GM12875 (cell line): ENCODE results near the gene FAM89A.

Experiments
- H3K4me3 ChIP-seq: one replicate; pipeline ENCODE4 v1.5.1; 2011; ENCODE audit warnings: low read depth, low read length, control low read depth
- TF ChIP-seq, protein P1 (sequence below): IDR thresholded peaks from 2 replicates; pipeline ENCODE4 v1.5.1; 2011; ENCODE audit warnings: low read depth, mild to moderate bottlenecking, control low read depth, inconsistent platforms, low read length, moderate library complexity, borderline replicate concordance; ENCODE audit not compliant: insufficient read depth

Gene FAM89A

DNA sequence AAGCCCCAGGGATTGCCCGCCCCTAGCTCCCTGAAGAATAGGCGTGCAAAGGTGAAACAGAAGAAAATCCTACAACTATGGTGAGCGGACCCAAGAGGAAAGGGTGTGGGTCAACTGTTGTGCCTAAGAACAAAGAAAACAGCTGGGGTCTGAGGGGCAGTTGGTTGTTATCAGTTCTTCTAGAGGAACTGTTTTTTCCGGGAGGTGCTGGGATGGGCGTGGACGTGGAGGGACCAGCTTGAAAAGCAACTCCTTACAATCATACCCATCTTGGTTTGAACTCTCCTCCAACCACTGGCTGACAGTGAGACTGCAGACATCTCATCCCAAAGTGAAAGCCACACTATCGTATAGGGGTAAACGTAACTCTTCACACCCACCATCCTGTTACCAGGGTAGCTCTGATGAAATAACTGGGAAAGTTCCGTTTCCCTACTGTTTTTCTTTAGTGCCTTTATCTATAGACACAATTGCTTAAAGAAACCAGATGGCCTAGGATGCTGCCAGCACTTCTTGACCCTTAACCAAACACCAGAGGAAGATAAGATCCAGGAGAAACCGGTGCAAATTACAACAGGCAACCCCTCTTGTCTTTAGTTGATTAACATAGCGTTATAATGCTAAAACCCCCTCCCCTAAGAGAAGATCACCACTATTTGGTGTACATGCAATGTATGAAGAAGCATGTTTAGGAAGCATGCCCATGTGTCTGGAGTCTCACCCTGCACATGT is 25.6 kb upstream of the FAM89A start:
- no peak overlapping the region for H3K4me3 ChIP-seq
- TF ChIP-seq, protein P1, sequence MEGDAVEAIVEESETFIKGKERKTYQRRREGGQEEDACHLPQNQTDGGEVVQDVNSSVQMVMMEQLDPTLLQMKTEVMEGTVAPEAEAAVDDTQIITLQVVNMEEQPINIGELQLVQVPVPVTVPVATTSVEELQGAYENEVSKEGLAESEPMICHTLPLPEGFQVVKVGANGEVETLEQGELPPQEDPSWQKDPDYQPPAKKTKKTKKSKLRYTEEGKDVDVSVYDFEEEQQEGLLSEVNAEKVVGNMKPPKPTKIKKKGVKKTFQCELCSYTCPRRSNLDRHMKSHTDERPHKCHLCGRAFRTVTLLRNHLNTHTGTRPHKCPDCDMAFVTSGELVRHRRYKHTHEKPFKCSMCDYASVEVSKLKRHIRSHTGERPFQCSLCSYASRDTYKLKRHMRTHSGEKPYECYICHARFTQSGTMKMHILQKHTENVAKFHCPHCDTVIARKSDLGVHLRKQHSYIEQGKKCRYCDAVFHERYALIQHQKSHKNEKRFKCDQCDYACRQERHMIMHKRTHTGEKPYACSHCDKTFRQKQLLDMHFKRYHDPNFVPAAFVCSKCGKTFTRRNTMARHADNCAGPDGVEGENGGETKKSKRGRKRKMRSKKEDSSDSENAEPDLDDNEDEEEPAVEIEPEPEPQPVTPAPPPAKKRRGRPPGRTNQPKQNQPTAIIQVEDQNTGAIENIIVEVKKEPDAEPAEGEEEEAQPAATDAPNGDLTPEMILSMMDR: no peak

DNA sequence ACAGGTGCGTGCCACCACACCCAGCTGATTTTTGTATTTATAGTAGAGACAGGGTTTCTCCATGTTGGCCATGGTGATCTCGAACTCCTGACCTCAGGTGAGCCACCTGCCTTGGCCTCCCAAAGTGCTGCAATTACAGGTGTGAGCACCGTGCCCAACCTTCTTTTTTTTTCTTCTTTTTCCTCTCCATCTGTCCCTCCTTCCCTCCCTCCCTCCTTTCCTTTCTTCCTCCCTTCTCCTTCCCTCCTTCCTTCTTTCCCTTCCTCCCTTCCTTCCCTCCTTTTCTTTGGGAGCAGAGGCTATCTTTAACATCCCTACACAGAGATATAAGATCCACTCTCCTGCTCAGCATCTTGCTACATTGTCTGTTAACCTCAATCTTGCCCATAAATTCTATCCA is 24.4 kb upstream of the FAM89A start:
- TF ChIP-seq, protein P1: no peak
- no peak overlapping the region for H3K4me3 ChIP-seq

DNA sequence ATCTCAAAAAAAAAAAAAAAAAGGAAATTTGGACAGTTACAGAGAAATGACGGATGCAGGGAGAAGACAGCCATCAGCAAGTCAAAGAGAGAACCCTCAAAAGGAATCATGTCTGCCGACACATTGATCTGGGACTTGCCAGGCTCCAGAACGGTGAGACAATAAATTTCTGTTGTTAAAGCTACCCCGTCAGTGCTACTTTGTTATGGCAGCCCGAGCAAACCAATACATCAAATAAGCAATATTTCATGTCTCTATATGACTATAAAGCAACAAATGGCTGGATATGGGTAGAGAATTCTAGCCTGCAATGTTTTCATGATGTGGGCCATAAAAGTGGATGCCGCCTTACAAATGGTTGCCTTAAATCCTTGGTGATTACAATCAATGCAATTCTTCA is 23.3 kb upstream of the FAM89A start:
- TF ChIP-seq, protein P1: no peak
- no peak overlapping the region for H3K4me3 ChIP-seq

DNA sequence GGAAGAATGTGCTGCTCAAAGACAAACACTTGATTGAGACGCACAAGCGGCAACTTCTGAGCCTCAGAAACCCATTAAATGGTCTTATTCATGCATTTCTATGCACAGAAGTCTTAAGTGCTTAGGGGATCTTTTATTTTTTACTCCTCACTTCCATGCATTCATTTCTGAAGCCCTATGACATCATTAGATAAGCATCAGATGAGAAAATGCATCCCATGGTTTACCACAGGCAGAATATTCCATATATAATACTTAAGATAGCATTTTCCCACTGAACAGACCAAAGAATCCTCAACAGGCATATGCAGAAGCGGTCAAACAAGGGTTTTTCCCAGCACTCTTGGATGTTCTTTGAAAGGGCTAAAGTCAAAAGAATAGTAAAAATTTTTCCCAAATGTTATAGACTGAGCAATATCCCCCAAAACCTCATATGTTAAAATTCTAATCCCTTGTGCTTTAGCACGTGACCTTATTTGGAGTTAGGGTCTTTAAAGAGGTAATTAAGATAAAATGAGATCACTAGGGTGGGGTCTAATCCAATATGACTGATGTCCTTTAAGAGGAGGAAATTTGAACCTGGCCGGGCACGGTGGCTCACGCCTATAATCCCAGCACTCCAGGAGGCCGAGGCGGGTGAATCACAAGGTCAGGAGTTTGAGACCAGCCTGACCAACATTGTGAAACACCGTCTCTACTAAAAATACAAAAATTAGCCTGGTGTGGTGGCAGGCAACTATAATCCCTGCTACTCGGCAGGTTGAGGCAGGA is 22.6 kb upstream of the FAM89A start:
- no peak overlapping the region for H3K4me3 ChIP-seq
- TF ChIP-seq, protein P1: no peak

DNA sequence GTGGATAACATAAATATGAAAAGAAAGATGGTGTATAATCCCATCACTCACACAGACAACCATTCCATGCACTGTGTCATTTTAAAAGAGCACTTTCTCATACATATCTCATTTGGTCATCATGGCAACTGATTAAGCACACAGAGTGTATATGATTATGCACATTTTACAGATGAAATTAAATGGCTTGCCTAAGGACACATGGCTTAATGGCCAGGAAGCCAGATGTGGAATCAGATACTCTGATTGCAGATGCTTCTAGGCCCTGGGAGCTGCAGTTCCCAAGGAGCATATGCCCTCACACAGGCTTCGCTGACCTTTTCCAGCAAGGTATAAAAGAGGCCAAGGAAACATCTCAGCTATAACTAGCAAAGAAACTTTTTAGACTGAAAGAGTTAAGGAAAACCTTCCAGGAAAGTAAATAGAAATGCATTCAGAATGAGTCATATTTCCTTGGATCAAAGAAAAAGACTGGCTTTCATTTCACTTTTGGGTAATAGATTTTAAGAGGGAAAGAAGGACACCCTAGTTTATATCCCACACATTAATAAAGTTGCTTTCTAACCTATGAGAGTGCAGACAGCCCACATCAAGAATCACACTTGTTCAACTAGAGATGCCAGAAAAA is 19.6 kb upstream of the FAM89A start:
- H3K4me3 ChIP-seq: no peak overlapping the region
- TF ChIP-seq, protein P1: no peak

DNA sequence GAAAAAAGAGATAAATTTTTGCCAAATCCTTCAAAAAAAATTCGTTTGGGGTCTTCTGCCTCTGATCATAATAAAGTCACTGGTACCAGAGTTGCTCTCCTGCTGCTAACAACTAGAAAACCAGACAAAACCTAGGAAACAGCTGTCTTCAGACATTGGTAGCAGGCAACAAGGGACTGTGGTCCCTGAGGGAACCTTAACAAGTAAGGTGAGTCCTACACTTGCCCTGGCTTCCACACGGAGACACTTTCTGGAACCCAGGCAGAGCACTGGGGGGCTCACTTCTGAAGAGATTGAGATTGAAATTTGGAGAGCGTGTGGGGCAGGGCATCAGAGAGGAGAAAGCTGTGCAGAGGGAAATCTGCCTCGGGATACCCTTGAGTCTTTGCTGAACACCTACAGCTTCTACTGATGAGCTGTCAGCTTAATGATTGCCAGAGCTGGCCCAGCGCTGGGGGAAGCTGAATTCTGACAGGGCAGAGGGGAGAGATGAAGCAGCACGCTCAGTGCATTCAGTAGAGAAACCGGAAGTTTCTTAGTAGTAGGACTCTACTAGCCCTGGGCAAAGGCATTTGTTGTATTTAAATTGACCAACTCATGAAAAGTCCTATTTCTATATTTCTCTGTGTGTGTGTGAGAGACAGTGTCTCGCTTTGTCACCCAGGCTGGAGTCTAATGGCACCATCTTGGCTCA is 18.5 kb upstream of the FAM89A start:
- TF ChIP-seq, protein P1: no peak
- H3K4me3 ChIP-seq: no peak overlapping the region
